H1 (cell line): Measurements from ENCODE around the gene NFYB.

Experiments
- CHD7 ChIP-seq: fragments of 300-600 bp; sonication (generic); IDR thresholded peaks from 2 replicates; pipeline ENCODE4 v1.7.1; 2012; ENCODE audit warnings: low read length, moderate library complexity, mild to moderate bottlenecking, inconsistent platforms; ENCODE audit not compliant: insufficient replicate concordance
- EZH2 ChIP-seq: fragments of 200-600 bp; sonication (generic); IDR thresholded peaks from 2 replicates; pipeline ENCODE4 v1.7.1; 2012; ENCODE audit warnings: low read depth, mild to moderate bottlenecking, moderate library complexity, low read length, inconsistent platforms; ENCODE audit not compliant: severe bottlenecking
- PHF8 ChIP-seq: fragments of 200-600 bp; sonication (generic); conservative IDR thresholded peaks from 2 replicates; pipeline ENCODE4 v1.7.1; 2012; ENCODE audit warnings: low read depth, mild to moderate bottlenecking, inconsistent platforms, low read length, moderate library complexity
- POLR2AphosphoS5 ChIP-seq: IDR thresholded peaks from 2 replicates; pipeline ENCODE4 v1.6.1; 2011; ENCODE audit warnings: low read depth, low read length
- SAP30 ChIP-seq: fragments of 300-600 bp; sonication (generic); IDR thresholded peaks from 2 replicates; pipeline ENCODE4 v1.7.1; 2012; ENCODE audit warnings: low read length, moderate library complexity, mild to moderate bottlenecking, inconsistent platforms; ENCODE audit not compliant: insufficient read depth, insufficient replicate concordance
- SIX5 ChIP-seq: IDR thresholded peaks from 2 replicates; pipeline ENCODE4 v1.6.1; 2011; ENCODE audit warnings: mild to moderate bottlenecking, low read depth, low read length
- TBP ChIP-seq: IDR thresholded peaks from 2 replicates; pipeline ENCODE4 v1.6.1; 2011; ENCODE audit warnings: low read depth, low read length, improper control_type of control experiment
- ZNF274 ChIP-seq: IDR thresholded peaks from 2 replicates; pipeline ENCODE4 v1.7.0; 2012; ENCODE audit warnings: low read length, borderline replicate concordance; ENCODE audit errors: extremely low read depth
- TF ChIP-seq, protein P1 (sequence below): IDR thresholded peaks from 2 replicates; pipeline ENCODE4 v1.6.1; 2012; ENCODE audit warnings: inconsistent platforms
- TF ChIP-seq, protein P2 (sequence below), 3 experiments: IDR thresholded peaks; 1 replicate in 2 of 3; 2 replicates in 1 of 3; pipeline versions ENCODE4 v1.5.1 to v1.6.1; 2011; ENCODE audit warnings: low read length in 3 of 3, mild to moderate bottlenecking in 3 of 3, inconsistent platforms in 2 of 3, low read depth in 1 of 3, moderate library complexity in 1 of 3; ENCODE audit not compliant: insufficient read depth in 1 of 3; ENCODE audit errors: control extremely low read depth in 1 of 3

DNA sequence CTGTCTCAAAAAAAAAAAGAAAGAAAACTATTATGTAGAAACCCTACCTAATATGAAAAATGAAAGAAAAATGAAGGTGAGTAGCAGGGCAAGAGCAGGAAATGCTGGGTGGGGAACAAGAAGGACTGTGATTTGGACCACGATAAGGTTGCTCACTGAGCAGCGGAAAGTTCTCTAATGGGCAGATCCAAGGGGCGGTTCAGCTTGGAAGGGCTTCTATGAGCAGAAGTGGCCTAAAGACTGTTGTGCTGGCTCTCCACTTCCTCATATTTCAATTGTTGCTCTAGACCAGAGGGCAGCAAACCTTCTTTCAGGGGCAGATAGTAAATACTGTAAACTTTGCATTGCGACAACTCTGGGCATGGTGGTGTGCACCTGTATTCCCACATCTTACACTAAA is 16.3 kb upstream of the NFYB start:
- TF ChIP-seq EZH2, result no peak
- TF ChIP-seq, protein P1, sequence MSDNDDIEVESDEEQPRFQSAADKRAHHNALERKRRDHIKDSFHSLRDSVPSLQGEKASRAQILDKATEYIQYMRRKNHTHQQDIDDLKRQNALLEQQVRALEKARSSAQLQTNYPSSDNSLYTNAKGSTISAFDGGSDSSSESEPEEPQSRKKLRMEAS, result no peak
- TF ChIP-seq TBP, result no peak
- no peak for TF ChIP-seq ZNF274
- TF ChIP-seq POLR2AphosphoS5, result no peak
- TF ChIP-seq, protein P2, sequence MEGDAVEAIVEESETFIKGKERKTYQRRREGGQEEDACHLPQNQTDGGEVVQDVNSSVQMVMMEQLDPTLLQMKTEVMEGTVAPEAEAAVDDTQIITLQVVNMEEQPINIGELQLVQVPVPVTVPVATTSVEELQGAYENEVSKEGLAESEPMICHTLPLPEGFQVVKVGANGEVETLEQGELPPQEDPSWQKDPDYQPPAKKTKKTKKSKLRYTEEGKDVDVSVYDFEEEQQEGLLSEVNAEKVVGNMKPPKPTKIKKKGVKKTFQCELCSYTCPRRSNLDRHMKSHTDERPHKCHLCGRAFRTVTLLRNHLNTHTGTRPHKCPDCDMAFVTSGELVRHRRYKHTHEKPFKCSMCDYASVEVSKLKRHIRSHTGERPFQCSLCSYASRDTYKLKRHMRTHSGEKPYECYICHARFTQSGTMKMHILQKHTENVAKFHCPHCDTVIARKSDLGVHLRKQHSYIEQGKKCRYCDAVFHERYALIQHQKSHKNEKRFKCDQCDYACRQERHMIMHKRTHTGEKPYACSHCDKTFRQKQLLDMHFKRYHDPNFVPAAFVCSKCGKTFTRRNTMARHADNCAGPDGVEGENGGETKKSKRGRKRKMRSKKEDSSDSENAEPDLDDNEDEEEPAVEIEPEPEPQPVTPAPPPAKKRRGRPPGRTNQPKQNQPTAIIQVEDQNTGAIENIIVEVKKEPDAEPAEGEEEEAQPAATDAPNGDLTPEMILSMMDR (IDR thresholded peaks at IDR 0.05; ENCODE audit: control extremely low read depth in 1 of 3, insufficient read depth in 1 of 3, low read depth in 1 of 3, low read length in 3 of 3), result no peak
- TF ChIP-seq SAP30, result no peak
- TF ChIP-seq CHD7, result no peak
- TF ChIP-seq PHF8, result no peak
- no peak for TF ChIP-seq SIX5
